RWPE1 (cell line): ENCODE data around the gene SBK2.
"Not testable (repeated sequence)": the region's sequence is repeated elsewhere in the genome, so short reads cannot be mapped to it uniquely, and the experiment has no call there.

Experiments used
- CTCF ChIA-PET: fragments of 350-600 bp; sonication (Branson Sonifier 250); formaldehyde crosslinking; extraction: SDS; loops from one replicate; lab custom pipeline; 2021; lab: Yijun Ruan, JAX
- POLR2A ChIA-PET: fragments of 400-600 bp; formaldehyde crosslinking; extraction: SDS; loops from one replicate; lab custom pipeline; 2020; ENCODE audit warnings: antibody characterized with exemption; ENCODE audit not compliant: low non-redundant PET; lab: Yijun Ruan, JAX
- DNase-seq: peaks from one replicate; pipeline ENCODE4 v3.0.0; 2012; ENCODE audit warnings: low spot score
- H3K27ac ChIP-seq: fragments of 450-650 bp; 2 replicates; pipeline ENCODE4 v1.5.1; 2017
- TF ChIP-seq, protein P1 (sequence below): fragments of 450-650 bp; conservative IDR thresholded peaks from 2 replicates; pipeline ENCODE4 v1.5.1; 2017; ENCODE audit warnings: low read depth, mild to moderate bottlenecking

SBK2 gene

DNA sequence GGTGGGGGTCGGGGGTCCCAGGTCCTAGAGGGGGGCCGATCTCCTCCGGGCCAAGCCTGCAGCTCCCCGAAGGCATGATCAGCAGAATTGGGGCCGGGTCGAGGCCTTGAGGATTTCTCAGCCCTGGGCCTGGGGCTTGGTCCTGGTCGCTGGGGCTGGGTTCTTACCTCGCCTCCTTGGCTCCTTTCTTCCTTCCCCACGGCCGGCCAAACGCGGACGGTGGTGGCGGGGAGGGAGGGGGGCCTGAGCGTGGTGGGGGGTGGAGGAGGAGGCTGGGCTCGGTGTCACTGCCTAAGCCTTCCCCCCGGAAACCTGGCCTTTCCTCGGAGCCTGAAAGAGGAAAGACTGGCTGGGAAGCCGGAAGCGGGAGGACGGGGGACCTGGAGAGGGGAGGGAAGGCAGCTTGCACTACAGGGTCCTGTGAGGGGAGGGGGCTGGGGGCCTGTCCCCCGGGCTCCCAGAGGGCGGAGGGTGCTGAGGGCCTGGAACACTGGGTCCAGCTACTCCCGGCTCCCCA, 43.8 kb upstream of the SBK2 start, which contains the start of gene ZNF579:
ZNF579 (minus strand) TSS at position 221 of the 517 bp plus-strand sequence. CDS start 1,209 bp downstream, outside the sequence.
- CTCF ChIA-PET, result interaction anchor here (0.5 to 0.6 kb wide), 2 partner anchors 114 to 483 kb away, joined by 3 read pairs; no protein-coding TSS in a partner anchor
- POLR2A ChIA-PET, result interaction anchor here (0.6 to 1.0 kb wide), 5 partner anchors 19 to 291 kb away, joined by 3 to 6 read pairs (median 3); partner anchors contain the start of gene FIZ1
- peak within 1 kb of the TSS; percentile 87 for H3K27ac ChIP-seq
- TF ChIP-seq, protein P1, sequence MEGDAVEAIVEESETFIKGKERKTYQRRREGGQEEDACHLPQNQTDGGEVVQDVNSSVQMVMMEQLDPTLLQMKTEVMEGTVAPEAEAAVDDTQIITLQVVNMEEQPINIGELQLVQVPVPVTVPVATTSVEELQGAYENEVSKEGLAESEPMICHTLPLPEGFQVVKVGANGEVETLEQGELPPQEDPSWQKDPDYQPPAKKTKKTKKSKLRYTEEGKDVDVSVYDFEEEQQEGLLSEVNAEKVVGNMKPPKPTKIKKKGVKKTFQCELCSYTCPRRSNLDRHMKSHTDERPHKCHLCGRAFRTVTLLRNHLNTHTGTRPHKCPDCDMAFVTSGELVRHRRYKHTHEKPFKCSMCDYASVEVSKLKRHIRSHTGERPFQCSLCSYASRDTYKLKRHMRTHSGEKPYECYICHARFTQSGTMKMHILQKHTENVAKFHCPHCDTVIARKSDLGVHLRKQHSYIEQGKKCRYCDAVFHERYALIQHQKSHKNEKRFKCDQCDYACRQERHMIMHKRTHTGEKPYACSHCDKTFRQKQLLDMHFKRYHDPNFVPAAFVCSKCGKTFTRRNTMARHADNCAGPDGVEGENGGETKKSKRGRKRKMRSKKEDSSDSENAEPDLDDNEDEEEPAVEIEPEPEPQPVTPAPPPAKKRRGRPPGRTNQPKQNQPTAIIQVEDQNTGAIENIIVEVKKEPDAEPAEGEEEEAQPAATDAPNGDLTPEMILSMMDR, result no peak
- peak; percentile 77 for DNase-seq

DNA sequence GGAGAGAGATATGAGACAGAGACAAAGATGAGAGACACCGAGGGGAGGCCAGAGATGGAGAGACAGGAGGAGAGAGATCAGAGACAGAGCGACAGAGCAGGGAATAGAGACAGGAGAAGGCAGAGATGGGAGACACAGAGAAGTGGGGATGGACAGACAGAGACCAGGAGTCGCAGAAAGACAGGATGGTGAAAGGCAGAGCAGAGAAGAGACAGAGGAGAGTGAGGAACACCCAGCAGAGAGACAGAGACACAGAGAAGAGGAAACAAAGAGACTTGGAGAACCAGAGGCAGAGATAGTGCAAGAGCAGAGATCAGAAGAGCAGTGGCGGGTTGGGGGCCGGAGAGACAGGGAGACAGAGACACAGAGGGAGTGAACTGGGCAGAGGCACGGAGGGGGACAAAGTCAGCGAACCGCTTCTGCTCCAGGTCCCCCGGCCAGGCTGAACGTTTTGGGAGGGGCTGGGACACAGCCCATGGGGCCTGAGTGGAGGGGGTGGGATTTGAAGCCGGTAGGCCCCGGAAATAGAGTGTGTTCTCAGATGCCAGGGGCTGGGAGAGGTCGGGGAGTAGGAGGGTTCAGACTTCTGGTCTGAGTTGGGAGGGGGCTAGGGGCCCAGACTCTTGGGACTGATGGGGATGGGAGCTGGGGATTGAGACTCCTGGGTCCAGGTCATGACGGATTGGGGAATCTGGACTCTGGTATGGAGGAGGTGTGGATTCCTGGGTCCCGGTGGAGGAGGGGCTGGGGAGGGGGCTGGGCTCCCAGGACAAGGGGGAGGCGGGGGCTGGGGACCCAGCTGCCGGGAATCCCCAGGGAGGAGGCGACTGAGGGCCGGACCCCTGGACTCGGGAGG, 43.1 kb upstream of the SBK2 start:
- CTCF ChIA-PET, result interaction anchor here (0.5 kb wide), 1 partner anchor 114 kb away, joined by 3 read pairs; no protein-coding TSS in a partner anchor
- TF ChIP-seq, protein P1, result no peak
- POLR2A ChIA-PET, result interaction anchor here (0.6 to 0.7 kb wide), 3 partner anchors 84 to 290 kb away, joined by 3 to 6 read pairs (median 3); no protein-coding TSS in a partner anchor
- H3K27ac ChIP-seq, result peak overlapping the region; percentile 87
- DNase-seq, result no peak

DNA sequence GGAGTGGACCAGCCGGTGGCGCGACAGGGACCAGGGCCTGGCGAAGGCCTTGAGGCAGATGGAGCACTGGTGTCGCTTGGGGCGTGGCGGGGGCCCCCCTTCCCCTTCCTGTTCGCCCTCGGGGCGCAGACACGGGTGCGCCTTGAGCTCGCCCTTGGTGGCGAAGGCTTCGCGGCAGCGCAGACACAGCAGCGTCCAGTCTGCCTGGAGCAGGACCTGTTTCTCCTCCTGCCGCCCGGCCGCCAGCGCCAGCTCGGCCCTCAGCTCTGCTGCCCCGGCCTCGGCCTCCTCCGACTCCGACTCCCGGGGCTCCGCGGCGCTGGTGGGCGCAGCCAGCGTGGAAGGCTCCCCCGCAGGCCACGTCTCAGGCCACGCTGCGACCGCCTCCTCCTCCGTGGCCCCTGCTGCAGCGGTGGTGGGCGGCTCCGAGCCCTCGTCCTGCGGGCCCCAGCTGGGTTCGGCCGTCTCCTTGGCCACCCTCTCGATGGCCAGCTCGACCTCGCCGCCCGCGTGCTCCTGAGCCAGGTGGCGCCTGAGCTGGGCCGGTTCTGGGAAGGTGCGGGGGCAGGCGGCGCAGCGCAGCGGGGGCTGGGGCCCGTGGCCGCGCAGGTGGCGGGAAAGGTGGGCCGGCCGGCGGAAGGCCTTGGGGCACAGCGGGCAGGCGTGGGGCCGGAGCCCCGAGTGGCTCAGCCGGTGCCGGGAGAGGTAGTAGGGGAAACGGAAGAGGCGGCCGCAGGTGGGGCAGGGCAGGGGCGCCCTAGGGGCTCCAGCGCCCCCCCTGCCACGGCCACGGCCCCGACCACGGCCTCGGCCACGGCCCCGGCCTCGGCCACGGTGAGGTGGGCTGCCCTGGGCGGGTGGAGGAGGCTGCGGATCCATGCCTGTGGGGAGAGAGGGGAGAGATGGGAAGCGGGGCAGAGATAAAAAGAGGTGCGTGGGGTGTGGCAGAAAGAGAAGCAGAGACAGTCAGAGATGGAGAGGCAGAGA, 42.1 kb upstream of the SBK2 start:
- POLR2A ChIA-PET, result interaction anchor here (0.6 kb wide), 1 partner anchor 299 kb away, joined by 3 read pairs; the partner anchor contains the start of gene HSPBP1
- peak overlapping the region; percentile 87 for H3K27ac ChIP-seq
- TF ChIP-seq, protein P1, result no peak
- CTCF ChIA-PET, result no interaction called here
- DNase-seq, result no peak

DNA sequence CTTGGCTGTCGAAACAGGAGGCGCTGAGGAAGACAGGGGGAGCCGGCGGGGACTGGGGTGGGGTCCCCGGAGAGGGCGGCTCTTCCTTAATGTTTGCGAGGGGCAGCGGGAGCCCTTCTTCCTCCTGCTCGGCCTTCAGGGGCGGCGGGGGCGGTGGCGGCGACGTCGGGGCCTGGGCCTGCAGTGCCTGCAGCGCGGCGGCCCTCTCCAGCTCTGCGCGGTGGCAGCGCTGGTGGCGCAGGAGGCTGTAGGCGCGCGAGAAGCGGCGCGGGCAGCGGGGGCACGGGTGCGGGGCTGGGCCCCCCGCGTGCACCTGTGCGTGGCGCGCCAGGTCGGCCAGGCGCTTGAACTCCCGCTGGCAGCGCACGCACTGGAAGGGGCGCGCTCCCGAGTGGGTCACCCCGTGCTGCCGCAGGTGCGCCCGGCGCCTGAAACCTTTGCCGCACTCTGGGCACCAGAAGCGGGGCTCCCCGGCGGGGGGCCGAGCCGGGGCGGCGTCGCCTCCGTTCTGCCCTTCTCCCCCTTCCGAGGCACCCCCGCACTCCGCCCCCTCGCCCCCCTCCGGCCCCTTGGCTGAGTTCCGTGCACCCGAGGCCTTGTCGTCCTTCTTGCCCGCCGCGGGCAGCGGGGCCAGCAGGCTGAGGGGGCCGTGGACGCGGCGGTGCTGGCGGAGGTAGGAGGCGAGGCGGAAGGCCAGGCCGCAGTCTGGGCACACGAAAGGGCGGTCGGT, 41.3 kb upstream of the SBK2 start:
- no peak for DNase-seq
- TF ChIP-seq, protein P1, result no peak
- POLR2A ChIA-PET, result interaction anchor here (0.6 kb wide), 1 partner anchor 298 kb away, joined by 3 read pairs; the partner anchor contains the start of gene HSPBP1

DNA sequence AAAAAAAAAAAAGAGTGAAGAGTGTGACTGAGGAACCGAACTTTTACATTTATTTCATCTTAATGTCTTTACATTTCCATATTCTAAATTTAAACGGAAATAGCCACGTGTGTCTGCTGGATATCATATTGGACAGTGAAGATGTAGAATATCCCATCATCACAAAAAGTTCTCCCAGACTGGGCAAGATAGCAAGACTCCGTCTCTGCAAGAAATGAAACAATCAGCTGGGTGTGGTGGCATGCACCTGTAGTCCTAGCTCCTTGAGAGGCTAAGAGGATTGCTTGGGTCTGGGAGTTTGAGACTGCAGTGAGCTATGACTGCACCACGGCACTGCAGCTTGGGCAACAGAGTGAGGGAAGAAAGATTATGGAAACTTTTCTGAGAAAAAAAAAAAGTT, 39.8 kb upstream of the SBK2 start:
- TF ChIP-seq, protein P1, result no peak
- H3K27ac ChIP-seq, result peak overlapping the region; percentile 39
- POLR2A ChIA-PET, result no interaction called here
- DNase-seq, result no peak
- CTCF ChIA-PET, result interaction anchor here (0.5 to 0.6 kb wide), 4 partner anchors 24 to 458 kb away, joined by 3 to 5 read pairs (median 3); no protein-coding TSS in a partner anchor

More for the DNA sequence above, 41.3 kb upstream of the SBK2 start:
- H3K27ac ChIP-seq, result no peak overlapping the region
- CTCF ChIA-PET, result no interaction called here

DNA sequence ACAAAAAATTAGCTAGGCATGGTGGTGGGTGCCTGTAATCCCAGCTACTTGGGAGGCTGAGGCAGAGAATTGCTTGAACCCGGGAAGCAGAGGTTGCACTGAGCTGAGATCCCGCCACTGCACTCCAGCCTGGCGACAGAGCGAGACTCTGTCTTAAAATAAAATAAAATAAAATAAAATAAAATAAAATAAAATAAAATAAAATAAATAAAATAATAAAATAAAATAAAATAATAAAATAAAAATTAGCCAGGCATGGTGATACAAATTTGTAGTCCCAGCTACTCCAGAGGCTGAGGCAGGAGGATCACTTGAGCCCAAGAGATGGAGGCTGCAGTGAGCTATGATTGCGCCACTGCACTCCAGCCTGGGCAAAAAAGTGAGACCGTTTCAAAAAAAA, 37.0 kb upstream of the SBK2 start:
- POLR2A ChIA-PET, H3K27ac ChIP-seq, DNase-seq: not testable (repeated sequence)
- CTCF ChIA-PET, result interaction anchor here (0.7 to 1.1 kb wide), 2 partner anchors 14 to 59 kb away, joined by 3 to 4 read pairs; no protein-coding TSS in a partner anchor

DNA sequence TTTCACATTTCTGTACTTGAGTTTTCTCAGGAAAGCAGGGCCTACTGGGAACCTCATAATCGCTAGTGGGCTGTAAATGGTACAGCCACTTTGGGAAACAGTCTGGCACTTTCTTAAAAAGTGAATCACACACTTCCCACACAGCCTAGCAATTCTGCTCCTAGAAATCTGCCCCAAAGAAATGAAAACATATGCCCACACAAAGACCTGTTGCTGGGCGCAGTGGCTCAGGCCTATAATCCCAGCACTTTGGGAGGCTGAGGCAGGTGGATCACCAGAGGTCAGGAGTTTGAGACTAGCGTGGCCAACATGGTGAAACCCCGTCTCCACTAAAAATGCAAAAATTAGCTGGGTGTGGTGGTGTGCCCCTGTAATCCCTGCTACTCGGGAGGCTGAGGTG, 32.5 kb upstream of the SBK2 start:
- CTCF ChIA-PET, H3K27ac ChIP-seq, POLR2A ChIA-PET, DNase-seq: not testable (repeated sequence)
